ENCODE results near the gene SELENBP1. TPM values are rescaled to one million over a fixed set of nuclear protein-coding genes. Genes with fewer than 3 reads are reported as not detected.
A peak's percentile ranks its signal among the peaks of the same experiment; 100 is the strongest.

SELENBP1 gene
- total and polyA plus RNA-seq, 9 of the 15 experiments (the other 6 are each of a cell fraction or from before 2014, with no cell fraction given) = 25.8 to 81.2 (median 47.1) TPM

- no peak for TF ChIP-seq CHD4 (IDR thresholded peaks at IDR 0.05; ENCODE audit: insufficient read depth, insufficient replicate concordance, low read depth, low read length, poor library complexity, severe bottlenecking)
- TF ChIP-seq HOXB6 (CRISPR knock-in tag; IDR thresholded peaks at IDR 0.05; ENCODE audit: borderline replicate concordance) = no peak
- TF ChIP-seq PPARD (CRISPR knock-in tag; IDR thresholded peaks at IDR 0.05) = no peak
- peak; percentile 24; the same call in 1 of the 2 replicates for TF ChIP-seq SREBF1 (IDR thresholded peaks at IDR 0.05; ENCODE audit: borderline replicate concordance, low read depth, low read length)
- TF ChIP-seq JUND (IDR thresholded peaks at IDR 0.05; ENCODE audit: borderline replicate concordance, low read depth, low read length) = peak; percentile 24; the same call in 1 of the 2 replicates
- peak; percentile 24; the same call in 1 of the 3 replicates for TF ChIP-seq JUND (tag; IDR thresholded peaks at IDR 0.05; ENCODE audit: borderline replicate concordance, low read depth, low read length)
- TF ChIP-seq RBM25 (IDR thresholded peaks at IDR 0.05; ENCODE audit: low read depth, low read length, severe bottlenecking) = peak; percentile 75
- no peak for TF ChIP-seq ZKSCAN3 (CRISPR knock-in tag; IDR thresholded peaks at IDR 0.05)
- no peak for TF ChIP-seq ZNF124 (CRISPR knock-in tag; IDR thresholded peaks at IDR 0.05)
- no peak for TF ChIP-seq CREBBP (IDR thresholded peaks at IDR 0.05; ENCODE audit: low read depth, low read length)
- peak in 1 of 2 experiments; percentile 75; a peak in 1 of 4 replicates for TF ChIP-seq TEAD1 (CRISPR knock-in tag; IDR thresholded peaks at IDR 0.05)
- no peak for TF ChIP-seq MAFG (tag; conservative IDR thresholded peaks at IDR 0.05)
- TF ChIP-seq ZC3H4 (CRISPR knock-in tag; IDR thresholded peaks at IDR 0.05; ENCODE audit: borderline replicate concordance) = no peak
- no peak for TF ChIP-seq ZNF239 (CRISPR knock-in tag; IDR thresholded peaks at IDR 0.05)
- no peak for TF ChIP-seq PURB (CRISPR knock-in tag; IDR thresholded peaks at IDR 0.05; ENCODE audit: low read depth)
- no peak for TF ChIP-seq JUNB (CRISPR knock-in tag; conservative IDR thresholded peaks at IDR 0.05)
- no peak for TF ChIP-seq GTF2B (IDR thresholded peaks at IDR 0.05; ENCODE audit: extremely low read depth, insufficient read length)
- TF ChIP-seq ZNF12 (CRISPR knock-in tag; IDR thresholded peaks at IDR 0.05) = no peak
- TF ChIP-seq MBD1 (CRISPR knock-in tag; IDR thresholded peaks at IDR 0.05) = no peak
- peak; percentile 51; the same call in 1 of the 2 replicates for TF ChIP-seq ZBTB12 (CRISPR knock-in tag; IDR thresholded peaks at IDR 0.05)
- no peak for TF ChIP-seq ZEB2 (IDR thresholded peaks at IDR 0.05)
- no peak for TF ChIP-seq TAF7 (tag; IDR thresholded peaks at IDR 0.05)
- TF ChIP-seq ADNP (tag; IDR thresholded peaks at IDR 0.05) = no peak
- peak; percentile 92 for TF ChIP-seq ATF7 (IDR thresholded peaks at IDR 0.05)
- peak; percentile 88 for TF ChIP-seq FOS (IDR thresholded peaks at IDR 0.05; ENCODE audit: extremely low read depth, insufficient read length)
- TF ChIP-seq SIN3A (IDR thresholded peaks at IDR 0.05; ENCODE audit: borderline replicate concordance in 2 of 2, control insufficient read depth in 1 of 2, low read depth in 2 of 2, low read length in 2 of 2) = no peak
- TF ChIP-seq ZNF444 (CRISPR knock-in tag; IDR thresholded peaks at IDR 0.05) = no peak
These were observed 25.6 kb downstream of the SELENBP1 start, which contains the start of gene RFX5 (continued) for GRCh38 chr1:151346769-151347522.
